Erythroblast (primary cell): ENCODE results near the gene FGF2.
A peak's percentile ranks its signal among the peaks of the same experiment; 100 is the strongest.

Experiments used
- GATA1 ChIP-seq: IDR thresholded peaks from 2 replicates; pipeline ENCODE4 v1.6.1; 2011; ENCODE audit warnings: low read depth, mild to moderate bottlenecking, control low read depth, low read length, moderate library complexity
- POLR2A ChIP-seq: IDR thresholded peaks from 2 replicates; pipeline ENCODE4 v1.6.1; 2011; ENCODE audit warnings: mild to moderate bottlenecking, low read length

GRCh38 chr4:122922877-122923511 lies 96.4 kb downstream of the FGF2 start:
- TF ChIP-seq POLR2A (peak; percentile 74), GATA1 (no peak)
